A673 (cell line): ENCODE results near the gene TMEM121. TPM values are rescaled to one million over a fixed set of nuclear protein-coding genes. Genes with fewer than 3 reads are reported as not detected.

Experiments used
- total RNA-seq: library from RNA; stranded (reverse); gene quantifications from 2 replicates; pipeline ENCODE4 v1.2.3, GENCODE V29; 2021

The TMEM121 gene
- total RNA-seq, 1 experiment from 2014 or later: 3.1 TPM

Other genes with a start within 250 kb of the TMEM121 start
- 41.8 and 48.0 TPM in 2 replicates for gene BRF1, start 225.6 kb upstream of the TMEM121 start, total RNA-seq
- 52.5 and 63.4 TPM in 2 replicates for gene PACS2, start 211.8 kb upstream of the TMEM121 start, total RNA-seq
- gene TEX22, start 128.0 kb upstream of the TMEM121 start, total RNA-seq: 2.1 and 2.7 TPM in 2 replicates
- 238 and 250 TPM in 2 replicates for gene MTA1, start 106.8 kb upstream of the TMEM121 start, total RNA-seq
- gene CRIP2, start 51.8 kb upstream of the TMEM121 start, total RNA-seq: 154 and 192 TPM in 2 replicates
- 42.4 and 47.7 TPM in 2 replicates for gene CRIP1, start 39.7 kb upstream of the TMEM121 start, total RNA-seq
- 34.0 and 48.0 TPM in 2 replicates for gene TEDC1, start 35.3 kb upstream of the TMEM121 start, total RNA-seq